HCT116 (cell line): Measurements from ENCODE around the gene C16orf90. TPM values are rescaled to one million over a fixed set of nuclear protein-coding genes. Genes with fewer than 3 reads are reported as not detected.

Source experiments
- ATAC-seq: fragments of 200-7000 bp; cut with Tn5 transposase; 2 replicates; pipeline ENCODE4 v1.9.1; 2020; ENCODE audit warnings: mild to moderate bottlenecking, moderate library complexity
- BruUV-seq: library from RNA; stranded (reverse); fragments of 400-500 nt; replicated peaks from 2 replicates; lab custom pipeline; 2021; lab: Mats Ljungman, UMichigan
- CTCF ChIA-PET: fragments of 300-600 bp; sonication (Branson Sonifier 250); formaldehyde crosslinking; loops from one replicate; lab custom pipeline; 2021; ENCODE audit warnings: antibody characterized with exemption; lab: Charles Lee
- POLR2A ChIA-PET: fragments of 300-600, 350-600 bp; sonication (Branson Sonifier 250); formaldehyde crosslinking; loops from one replicate; lab custom pipeline; 2021; ENCODE audit warnings: antibody characterized with exemption; lab: Charles Lee
- RAD21 ChIA-PET, 2 experiments: fragments of 300-600 bp; sonication (Branson Sonifier 250); formaldehyde crosslinking; loops; one replicate each; lab custom pipeline; 2023; ENCODE audit warnings: low total read pairs in 2 of 2; ENCODE audit not compliant: uncharacterized antibody in 2 of 2, unreplicated experiment in 2 of 2, low non-redundant PET in 1 of 2; lab: Charles Lee
- DNase-seq: peaks from one replicate; pipeline ENCODE4 v3.0.0-alpha.2; 2010; ENCODE audit warnings: low read depth, low spot score
- H2AFZ ChIP-seq: fragments of 200-600 bp; shearing (Covaris generic), sonication (generic); 2 replicates; pipeline ENCODE4 v1.6.1; 2017; ENCODE audit warnings: low read depth, mixed run types, mixed read lengths, antibody characterized with exemption, low read length; ENCODE audit not compliant: poor library complexity, severe bottlenecking
- H3K27ac ChIP-seq: 2 replicates; pipeline ENCODE4 v1.5.1; 2012; ENCODE audit warnings: low read depth, low read length
- H3K27me3 ChIP-seq: fragments of 200-600 bp; sonication (generic); 2 replicates; pipeline ENCODE4 v1.6.1; 2016; ENCODE audit warnings: mixed run types, low read length, mixed read lengths; ENCODE audit not compliant: insufficient read depth
- H3K36me3 ChIP-seq, 2 experiments: fragments of 200-500 bp in 1 of 2; fragments of 200-600 bp in 1 of 2; sonication (Bioruptor generic) in 1 of 2; sonication (generic) in 1 of 2; 2 replicates each; pipeline versions ENCODE4 v1.5.1 to v1.6.1; 2014 to 2016; ENCODE audit warnings: low read length in 2 of 2, inconsistent platforms in 1 of 2, mixed read lengths in 1 of 2, mixed run types in 1 of 2; ENCODE audit not compliant: insufficient read depth in 2 of 2, control insufficient read depth in 1 of 2
- H3K4me1 ChIP-seq, 2 experiments: fragments of 200-600 bp in 1 of 2; sonication (generic) in 1 of 2; 2 replicates each; pipeline versions ENCODE4 v1.5.1 to v1.6.1; 2012 to 2017; ENCODE audit warnings: low read length in 2 of 2, inconsistent platforms in 1 of 2, mild to moderate bottlenecking in 1 of 2, mixed read lengths in 1 of 2, mixed run types in 1 of 2, moderate library complexity in 1 of 2; ENCODE audit not compliant: insufficient read depth in 2 of 2, control insufficient read depth in 1 of 2
- H3K4me2 ChIP-seq: fragments of 200-600 bp; sonication (generic); 2 replicates; pipeline ENCODE4 v1.6.1; 2017; ENCODE audit warnings: mixed run types, low read length, mixed read lengths
- H3K4me3 ChIP-seq, 2 experiments: fragments of 200-600 bp in 1 of 2; sonication (generic) in 1 of 2; replicated peaks in 1 of 2; 2 replicates each; pipeline ENCODE4 v1.5.1; 2011 to 2016; ENCODE audit warnings: low read length in 2 of 2, control low read depth in 1 of 2, low read depth in 1 of 2, mild to moderate bottlenecking in 1 of 2, mixed read lengths in 1 of 2, mixed run types in 1 of 2
- H3K79me2 ChIP-seq: fragments of 200-600 bp; sonication (generic); 2 replicates; pipeline ENCODE4 v1.6.1; 2017; ENCODE audit warnings: mild to moderate bottlenecking, mixed run types, low read length, moderate library complexity, mixed read lengths; ENCODE audit not compliant: insufficient read depth
- H3K9ac ChIP-seq: fragments of 200-600 bp; sonication (generic); 2 replicates; pipeline ENCODE4 v1.6.1; 2016; ENCODE audit warnings: low read length, mixed read lengths
- H3K9me2 ChIP-seq: fragments of 200-600 bp; sonication (generic), shearing (Covaris generic); 2 replicates; pipeline ENCODE4 v1.6.1; 2017; ENCODE audit warnings: mixed run types, mild to moderate bottlenecking, moderate library complexity; ENCODE audit not compliant: insufficient read depth
- H3K9me3 ChIP-seq, 2 experiments: fragments of 200-500 bp in 1 of 2; fragments of 200-600 bp in 1 of 2; sonication (Bioruptor generic) in 1 of 2; sonication (generic) in 1 of 2; 2 replicates each; pipeline ENCODE4 v1.6.1; 2014 to 2017; ENCODE audit warnings: low read length in 2 of 2, mixed read lengths in 2 of 2, inconsistent platforms in 1 of 2, low read depth in 1 of 2, mild to moderate bottlenecking in 1 of 2, mixed run types in 1 of 2, moderate library complexity in 1 of 2; ENCODE audit not compliant: control insufficient read depth in 1 of 2, insufficient read depth in 1 of 2
- H4K20me1 ChIP-seq: fragments of 200-600 bp; sonication (generic), shearing (Covaris generic); 2 replicates; pipeline ENCODE4 v1.6.1; 2017; ENCODE audit warnings: mixed run types, mild to moderate bottlenecking, moderate library complexity; ENCODE audit not compliant: insufficient read depth
- ATF3 ChIP-seq: IDR thresholded peaks from 2 replicates; pipeline ENCODE4 v1.6.1; 2012
- CBX3 ChIP-seq: IDR thresholded peaks from 2 replicates; pipeline ENCODE4 v1.6.1; 2012; ENCODE audit warnings: low read depth
- CEBPB ChIP-seq: IDR thresholded peaks from 2 replicates; pipeline ENCODE4 v1.6.1; 2012; ENCODE audit warnings: low read depth
- CTCF ChIP-seq, 3 experiments: fragments of 200-600 bp in 1 of 3; sonication (generic) in 1 of 3; IDR thresholded peaks in 2 of 3; conservative IDR thresholded peaks in 1 of 3; 2 replicates each; pipeline ENCODE4 v1.5.1; 2012 to 2017; ENCODE audit warnings: low read depth in 2 of 3, low read length in 2 of 3, antibody characterized with exemption in 1 of 3, borderline replicate concordance in 1 of 3, control low read depth in 1 of 3, mild to moderate bottlenecking in 1 of 3, mixed read lengths in 1 of 3, mixed run types in 1 of 3, moderate library complexity in 1 of 3; ENCODE audit not compliant: insufficient read depth in 1 of 3
- EZH2 ChIP-seq: fragments of 200-600 bp; sonication (generic); IDR thresholded peaks from 2 replicates; pipeline ENCODE4 v1.6.1; 2017; ENCODE audit warnings: antibody characterized with exemption, mixed run types
- FOSL1 ChIP-seq: IDR thresholded peaks from 2 replicates; pipeline ENCODE4 v1.6.1; 2012; ENCODE audit warnings: low read depth
- POLR2AphosphoS5 ChIP-seq: IDR thresholded peaks from 2 replicates; pipeline ENCODE4 v1.6.1; 2011; ENCODE audit warnings: mild to moderate bottlenecking, low read depth, low read length, moderate library complexity
- RAD21 ChIP-seq: IDR thresholded peaks from 2 replicates; pipeline ENCODE4 v1.6.1; 2012; ENCODE audit warnings: low read depth, mild to moderate bottlenecking
- SRF ChIP-seq: IDR thresholded peaks from 2 replicates; pipeline ENCODE4 v1.6.1; 2012; ENCODE audit warnings: low read depth
- TCF7L2 ChIP-seq: IDR thresholded peaks from 2 replicates; pipeline ENCODE4 v1.7.0; 2011; ENCODE audit warnings: borderline replicate concordance, inconsistent platforms; ENCODE audit not compliant: insufficient read depth, insufficient read length; ENCODE audit errors: extremely low read depth
- YY1 ChIP-seq: IDR thresholded peaks from 2 replicates; pipeline ENCODE4 v1.6.1; 2011; ENCODE audit warnings: low read length, low read depth, moderate library complexity, mild to moderate bottlenecking; ENCODE audit not compliant: insufficient replicate concordance; ENCODE audit errors: extremely low read depth
- ZFX ChIP-seq: fragments of 450-650 bp; IDR thresholded peaks from 2 replicates; pipeline ENCODE4 v1.6.1; 2017
- intact Hi-C: fragments of 100-400 bp; cut with micrococcal nuclease; formaldehyde crosslinking; loops from 2 replicates; pipeline ENCODE4 v1.10.0; 2022
- total RNA-seq: library from RNA; stranded (reverse); gene quantifications from one replicate; pipeline ENCODE4 v1.2.1, GENCODE V29; 2021; ENCODE audit not compliant: unreplicated experiment
- TF ChIP-seq, protein P1 (sequence below): IDR thresholded peaks from 2 replicates; pipeline ENCODE4 v1.6.1; 2011; ENCODE audit warnings: mild to moderate bottlenecking, low read length, moderate library complexity; ENCODE audit not compliant: insufficient replicate concordance; ENCODE audit errors: extremely low read depth
- TF ChIP-seq, protein P2 (sequence below): IDR thresholded peaks from 2 replicates; pipeline ENCODE4 v1.6.1; 2012
- TF ChIP-seq, protein P3 (sequence below): IDR thresholded peaks from 2 replicates; pipeline ENCODE4 v1.6.1; 2012; ENCODE audit warnings: low read depth

The C16orf90 gene
- total RNA-seq, 1 experiment from 2014 or later: not detected

GRCh38 chr16:3484318-3485096, 10.8 kb downstream of the C16orf90 start:
- ChIA-PET POLR2A (no interaction called here), RAD21 (no interaction called here)
- no TSS peak for BruUV-seq

More at GRCh38 chr16:3484318-3485096, 10.8 kb downstream of the C16orf90 start:
- Histone ChIP-seq H3K27ac (no peak overlapping the region), H3K9me3 (no peaks in the 10 kb centered on the region), H3K27me3 (no peaks in the 10 kb centered on the region), H4K20me1 (no peaks in the 10 kb centered on the region), H3K9ac (no peak overlapping the region), H3K79me2 (peaks cover 14% of the 10 kb centered on the region; the same call in 1 of the 2 replicates), H2AFZ (no peak overlapping the region), H3K4me3 (no peak overlapping the region), H3K9me2 (no peaks in the 10 kb centered on the region), H3K4me1 (no peaks in the 10 kb centered on the region), H3K36me3 (peaks cover 17 to 25% of the 10 kb centered on the region in 2 experiments; a peak in 3 of 4 replicates), H3K4me2 (no peak overlapping the region)
- TF ChIP-seq, protein P1, sequence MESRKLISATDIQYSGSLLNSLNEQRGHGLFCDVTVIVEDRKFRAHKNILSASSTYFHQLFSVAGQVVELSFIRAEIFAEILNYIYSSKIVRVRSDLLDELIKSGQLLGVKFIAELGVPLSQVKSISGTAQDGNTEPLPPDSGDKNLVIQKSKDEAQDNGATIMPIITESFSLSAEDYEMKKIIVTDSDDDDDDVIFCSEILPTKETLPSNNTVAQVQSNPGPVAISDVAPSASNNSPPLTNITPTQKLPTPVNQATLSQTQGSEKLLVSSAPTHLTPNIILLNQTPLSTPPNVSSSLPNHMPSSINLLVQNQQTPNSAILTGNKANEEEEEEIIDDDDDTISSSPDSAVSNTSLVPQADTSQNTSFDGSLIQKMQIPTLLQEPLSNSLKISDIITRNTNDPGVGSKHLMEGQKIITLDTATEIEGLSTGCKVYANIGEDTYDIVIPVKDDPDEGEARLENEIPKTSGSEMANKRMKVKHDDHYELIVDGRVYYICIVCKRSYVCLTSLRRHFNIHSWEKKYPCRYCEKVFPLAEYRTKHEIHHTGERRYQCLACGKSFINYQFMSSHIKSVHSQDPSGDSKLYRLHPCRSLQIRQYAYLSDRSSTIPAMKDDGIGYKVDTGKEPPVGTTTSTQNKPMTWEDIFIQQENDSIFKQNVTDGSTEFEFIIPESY: no peak
- TF ChIP-seq SRF (no peak), YY1 (no peak), TCF7L2 (no peak), FOSL1 (no peak), CTCF (IDR thresholded peaks at IDR 0.05 in 2 of 3, conservative IDR thresholded peaks at IDR 0.05 in 1 of 3; ENCODE audit: borderline replicate concordance in 1 of 3, insufficient read depth in 1 of 3, low read depth in 2 of 3, low read length in 2 of 3) (no peak), CBX3 (no peak), RAD21 (no peak), ATF3 (no peak), ZFX (no peak), POLR2AphosphoS5 (no peak), CEBPB (no peak), EZH2 (no peak)
- TF ChIP-seq, protein P2, sequence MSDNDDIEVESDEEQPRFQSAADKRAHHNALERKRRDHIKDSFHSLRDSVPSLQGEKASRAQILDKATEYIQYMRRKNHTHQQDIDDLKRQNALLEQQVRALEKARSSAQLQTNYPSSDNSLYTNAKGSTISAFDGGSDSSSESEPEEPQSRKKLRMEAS: no peak
- TF ChIP-seq, protein P3, sequence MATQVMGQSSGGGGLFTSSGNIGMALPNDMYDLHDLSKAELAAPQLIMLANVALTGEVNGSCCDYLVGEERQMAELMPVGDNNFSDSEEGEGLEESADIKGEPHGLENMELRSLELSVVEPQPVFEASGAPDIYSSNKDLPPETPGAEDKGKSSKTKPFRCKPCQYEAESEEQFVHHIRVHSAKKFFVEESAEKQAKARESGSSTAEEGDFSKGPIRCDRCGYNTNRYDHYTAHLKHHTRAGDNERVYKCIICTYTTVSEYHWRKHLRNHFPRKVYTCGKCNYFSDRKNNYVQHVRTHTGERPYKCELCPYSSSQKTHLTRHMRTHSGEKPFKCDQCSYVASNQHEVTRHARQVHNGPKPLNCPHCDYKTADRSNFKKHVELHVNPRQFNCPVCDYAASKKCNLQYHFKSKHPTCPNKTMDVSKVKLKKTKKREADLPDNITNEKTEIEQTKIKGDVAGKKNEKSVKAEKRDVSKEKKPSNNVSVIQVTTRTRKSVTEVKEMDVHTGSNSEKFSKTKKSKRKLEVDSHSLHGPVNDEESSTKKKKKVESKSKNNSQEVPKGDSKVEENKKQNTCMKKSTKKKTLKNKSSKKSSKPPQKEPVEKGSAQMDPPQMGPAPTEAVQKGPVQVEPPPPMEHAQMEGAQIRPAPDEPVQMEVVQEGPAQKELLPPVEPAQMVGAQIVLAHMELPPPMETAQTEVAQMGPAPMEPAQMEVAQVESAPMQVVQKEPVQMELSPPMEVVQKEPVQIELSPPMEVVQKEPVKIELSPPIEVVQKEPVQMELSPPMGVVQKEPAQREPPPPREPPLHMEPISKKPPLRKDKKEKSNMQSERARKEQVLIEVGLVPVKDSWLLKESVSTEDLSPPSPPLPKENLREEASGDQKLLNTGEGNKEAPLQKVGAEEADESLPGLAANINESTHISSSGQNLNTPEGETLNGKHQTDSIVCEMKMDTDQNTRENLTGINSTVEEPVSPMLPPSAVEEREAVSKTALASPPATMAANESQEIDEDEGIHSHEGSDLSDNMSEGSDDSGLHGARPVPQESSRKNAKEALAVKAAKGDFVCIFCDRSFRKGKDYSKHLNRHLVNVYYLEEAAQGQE: no peak
- no peak for ATAC-seq
- no peak for DNase-seq
- CTCF ChIA-PET: no interaction called here
- intact Hi-C loops: no loop called here
